ENCODE measurements around the gene FOSB.

GRCh38 chr19:45512881-45513483 is 45.2 kb downstream of the FOSB start:
- TF ChIP-seq, protein P1, sequence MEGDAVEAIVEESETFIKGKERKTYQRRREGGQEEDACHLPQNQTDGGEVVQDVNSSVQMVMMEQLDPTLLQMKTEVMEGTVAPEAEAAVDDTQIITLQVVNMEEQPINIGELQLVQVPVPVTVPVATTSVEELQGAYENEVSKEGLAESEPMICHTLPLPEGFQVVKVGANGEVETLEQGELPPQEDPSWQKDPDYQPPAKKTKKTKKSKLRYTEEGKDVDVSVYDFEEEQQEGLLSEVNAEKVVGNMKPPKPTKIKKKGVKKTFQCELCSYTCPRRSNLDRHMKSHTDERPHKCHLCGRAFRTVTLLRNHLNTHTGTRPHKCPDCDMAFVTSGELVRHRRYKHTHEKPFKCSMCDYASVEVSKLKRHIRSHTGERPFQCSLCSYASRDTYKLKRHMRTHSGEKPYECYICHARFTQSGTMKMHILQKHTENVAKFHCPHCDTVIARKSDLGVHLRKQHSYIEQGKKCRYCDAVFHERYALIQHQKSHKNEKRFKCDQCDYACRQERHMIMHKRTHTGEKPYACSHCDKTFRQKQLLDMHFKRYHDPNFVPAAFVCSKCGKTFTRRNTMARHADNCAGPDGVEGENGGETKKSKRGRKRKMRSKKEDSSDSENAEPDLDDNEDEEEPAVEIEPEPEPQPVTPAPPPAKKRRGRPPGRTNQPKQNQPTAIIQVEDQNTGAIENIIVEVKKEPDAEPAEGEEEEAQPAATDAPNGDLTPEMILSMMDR (conservative IDR thresholded peaks at IDR 0.05 in 1 of 2, IDR thresholded peaks at IDR 0.05 in 1 of 2; ENCODE audit: low read depth in 1 of 2, low read length in 2 of 2), result no peak
- no peak for TF ChIP-seq EZH2 (IDR thresholded peaks at IDR 0.05; ENCODE audit: low read length, missing control alignments)

Data from fibroblast of lung (primary cell).